Measurements from ENCODE around the gene MMP14. TPM values are rescaled to one million over a fixed set of nuclear protein-coding genes. Genes with fewer than 3 reads are reported as not detected.
A peak's percentile ranks its signal among the peaks of the same experiment; 100 is the strongest.

MMP14 gene
- total and polyA plus RNA-seq, 2 experiments from 2014 or later = 7.0 to 56.4 TPM

DNA sequence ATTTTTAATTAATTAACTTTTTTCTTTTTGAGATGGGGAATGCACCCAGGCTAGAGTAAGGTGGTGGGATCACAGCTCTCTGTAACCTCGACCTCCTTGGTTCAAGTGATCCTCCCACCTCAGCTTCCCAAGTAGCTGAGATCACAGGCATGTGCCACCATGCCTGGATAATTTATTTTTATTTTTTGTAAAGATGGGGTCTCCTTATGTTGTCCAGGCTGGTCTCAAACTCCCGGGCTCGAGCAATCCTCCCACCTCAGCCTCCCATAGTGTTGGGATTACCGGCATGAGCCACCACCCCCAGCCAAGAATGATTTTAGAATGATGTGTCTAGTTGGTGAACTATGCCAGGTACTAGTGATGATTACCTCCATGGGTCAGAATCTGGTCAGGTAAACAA, 28.6 kb downstream of the MMP14 start:
- TF ChIP-seq STAT1 (IDR thresholded peaks at IDR 0.05; ENCODE audit: unreplicated experiment) = no peak
- no peak for TF ChIP-seq NANOG (IDR thresholded peaks at IDR 0.05; ENCODE audit: borderline replicate concordance)
- no peak for TF ChIP-seq CTCF (conservative IDR thresholded peaks at IDR 0.05; ENCODE audit: low read depth in 2 of 2)
- no peak for TF ChIP-seq REST (IDR thresholded peaks at IDR 0.05; ENCODE audit: unreplicated experiment)
- TF ChIP-seq ZNF331 (CRISPR knock-in tag; IDR thresholded peaks at IDR 0.05; ENCODE audit: low read depth) = no peak
- TF ChIP-seq POLR2AphosphoS5 (IDR thresholded peaks at IDR 0.05; ENCODE audit: low read depth) = no peak
- TF ChIP-seq ZNF114 (CRISPR knock-in tag; IDR thresholded peaks at IDR 0.05) = no peak
- no peak for TF ChIP-seq EZH2phosphoT487 (IDR thresholded peaks at IDR 0.05; ENCODE audit: unreplicated experiment)
- no peak for TF ChIP-seq EZH2 (IDR thresholded peaks at IDR 0.05; ENCODE audit: low read depth, unreplicated experiment)
- TF ChIP-seq CREB1 (CRISPR knock-in tag; IDR thresholded peaks at IDR 0.05; ENCODE audit: low read depth) = no peak
- no peak for TF ChIP-seq JUNB (IDR thresholded peaks at IDR 0.05; ENCODE audit: unreplicated experiment)
- TF ChIP-seq, protein P1, sequence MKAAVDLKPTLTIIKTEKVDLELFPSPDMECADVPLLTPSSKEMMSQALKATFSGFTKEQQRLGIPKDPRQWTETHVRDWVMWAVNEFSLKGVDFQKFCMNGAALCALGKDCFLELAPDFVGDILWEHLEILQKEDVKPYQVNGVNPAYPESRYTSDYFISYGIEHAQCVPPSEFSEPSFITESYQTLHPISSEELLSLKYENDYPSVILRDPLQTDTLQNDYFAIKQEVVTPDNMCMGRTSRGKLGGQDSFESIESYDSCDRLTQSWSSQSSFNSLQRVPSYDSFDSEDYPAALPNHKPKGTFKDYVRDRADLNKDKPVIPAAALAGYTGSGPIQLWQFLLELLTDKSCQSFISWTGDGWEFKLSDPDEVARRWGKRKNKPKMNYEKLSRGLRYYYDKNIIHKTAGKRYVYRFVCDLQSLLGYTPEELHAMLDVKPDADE (IDR thresholded peaks at IDR 0.05) = no peak
- TF ChIP-seq, protein P2, sequence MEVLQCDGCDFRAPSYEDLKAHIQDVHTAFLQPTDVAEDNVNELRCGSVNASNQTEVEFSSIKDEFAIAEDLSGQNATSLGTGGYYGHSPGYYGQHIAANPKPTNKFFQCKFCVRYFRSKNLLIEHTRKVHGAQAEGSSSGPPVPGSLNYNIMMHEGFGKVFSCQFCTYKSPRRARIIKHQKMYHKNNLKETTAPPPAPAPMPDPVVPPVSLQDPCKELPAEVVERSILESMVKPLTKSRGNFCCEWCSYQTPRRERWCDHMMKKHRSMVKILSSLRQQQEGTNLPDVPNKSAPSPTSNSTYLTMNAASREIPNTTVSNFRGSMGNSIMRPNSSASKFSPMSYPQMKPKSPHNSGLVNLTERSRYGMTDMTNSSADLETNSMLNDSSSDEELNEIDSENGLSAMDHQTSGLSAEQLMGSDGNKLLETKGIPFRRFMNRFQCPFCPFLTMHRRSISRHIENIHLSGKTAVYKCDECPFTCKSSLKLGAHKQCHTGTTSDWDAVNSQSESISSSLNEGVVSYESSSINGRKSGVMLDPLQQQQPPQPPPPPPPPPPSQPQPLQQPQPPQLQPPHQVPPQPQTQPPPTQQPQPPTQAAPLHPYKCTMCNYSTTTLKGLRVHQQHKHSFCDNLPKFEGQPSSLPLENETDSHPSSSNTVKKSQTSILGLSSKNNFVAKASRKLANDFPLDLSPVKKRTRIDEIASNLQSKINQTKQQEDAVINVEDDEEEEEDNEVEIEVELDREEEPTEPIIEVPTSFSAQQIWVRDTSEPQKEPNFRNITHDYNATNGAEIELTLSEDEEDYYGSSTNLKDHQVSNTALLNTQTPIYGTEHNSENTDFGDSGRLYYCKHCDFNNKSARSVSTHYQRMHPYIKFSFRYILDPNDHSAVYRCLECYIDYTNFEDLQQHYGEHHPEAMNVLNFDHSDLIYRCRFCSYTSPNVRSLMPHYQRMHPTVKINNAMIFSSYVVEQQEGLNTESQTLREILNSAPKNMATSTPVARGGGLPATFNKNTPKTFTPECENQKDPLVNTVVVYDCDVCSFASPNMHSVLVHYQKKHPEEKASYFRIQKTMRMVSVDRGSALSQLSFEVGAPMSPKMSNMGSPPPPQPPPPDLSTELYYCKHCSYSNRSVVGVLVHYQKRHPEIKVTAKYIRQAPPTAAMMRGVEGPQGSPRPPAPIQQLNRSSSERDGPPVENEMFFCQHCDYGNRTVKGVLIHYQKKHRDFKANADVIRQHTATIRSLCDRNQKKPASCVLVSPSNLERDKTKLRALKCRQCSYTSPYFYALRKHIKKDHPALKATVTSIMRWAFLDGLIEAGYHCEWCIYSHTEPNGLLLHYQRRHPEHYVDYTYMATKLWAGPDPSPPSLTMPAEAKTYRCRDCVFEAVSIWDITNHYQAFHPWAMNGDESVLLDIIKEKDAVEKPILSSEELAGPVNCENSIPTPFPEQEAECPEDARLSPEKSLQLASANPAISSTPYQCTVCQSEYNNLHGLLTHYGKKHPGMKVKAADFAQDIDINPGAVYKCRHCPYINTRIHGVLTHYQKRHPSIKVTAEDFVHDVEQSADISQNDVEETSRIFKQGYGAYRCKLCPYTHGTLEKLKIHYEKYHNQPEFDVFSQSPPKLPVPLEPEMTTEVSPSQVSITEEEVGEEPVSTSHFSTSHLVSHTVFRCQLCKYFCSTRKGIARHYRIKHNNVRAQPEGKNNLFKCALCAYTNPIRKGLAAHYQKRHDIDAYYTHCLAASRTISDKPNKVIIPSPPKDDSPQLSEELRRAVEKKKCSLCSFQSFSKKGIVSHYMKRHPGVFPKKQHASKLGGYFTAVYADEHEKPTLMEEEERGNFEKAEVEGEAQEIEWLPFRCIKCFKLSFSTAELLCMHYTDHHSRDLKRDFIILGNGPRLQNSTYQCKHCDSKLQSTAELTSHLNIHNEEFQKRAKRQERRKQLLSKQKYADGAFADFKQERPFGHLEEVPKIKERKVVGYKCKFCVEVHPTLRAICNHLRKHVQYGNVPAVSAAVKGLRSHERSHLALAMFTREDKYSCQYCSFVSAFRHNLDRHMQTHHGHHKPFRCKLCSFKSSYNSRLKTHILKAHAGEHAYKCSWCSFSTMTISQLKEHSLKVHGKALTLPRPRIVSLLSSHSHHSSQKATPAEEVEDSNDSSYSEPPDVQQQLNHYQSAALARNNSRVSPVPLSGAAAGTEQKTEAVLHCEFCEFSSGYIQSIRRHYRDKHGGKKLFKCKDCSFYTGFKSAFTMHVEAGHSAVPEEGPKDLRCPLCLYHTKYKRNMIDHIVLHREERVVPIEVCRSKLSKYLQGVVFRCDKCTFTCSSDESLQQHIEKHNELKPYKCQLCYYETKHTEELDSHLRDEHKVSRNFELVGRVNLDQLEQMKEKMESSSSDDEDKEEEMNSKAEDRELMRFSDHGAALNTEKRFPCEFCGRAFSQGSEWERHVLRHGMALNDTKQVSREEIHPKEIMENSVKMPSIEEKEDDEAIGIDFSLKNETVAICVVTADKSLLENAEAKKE (CRISPR knock-in tag; IDR thresholded peaks at IDR 0.05) = no peak
- no peaks in the 10 kb centered on the region for H4K20me1 ChIP-seq (replicated peaks; ENCODE audit: insufficient read depth)
- Mint-ChIP-seq H3K27ac (no peak overlapping the region), H3K27me3 (ENCODE audit: insufficient read depth, low read depth, poor library complexity) (no peaks in the 10 kb centered on the region), H3K9me3 (no peaks in the 10 kb centered on the region; the same call in 2 of the 3 replicates), H3K36me3 (ENCODE audit: low read depth) (no peaks in the 10 kb centered on the region), H3K4me1 (no peaks in the 10 kb centered on the region; the same call in 2 of the 3 replicates), H3K4me3 (no peak overlapping the region; the same call in 2 of the 3 replicates)
- H3K4me2 ChIP-seq = no peak overlapping the region
- H3K36me3 ChIP-seq (ENCODE audit: insufficient read depth) = no peaks in the 10 kb centered on the region
- no peak overlapping the region for H3K27ac ChIP-seq (ENCODE audit: low read depth)
- no peaks in the 10 kb centered on the region for H3K79me2 ChIP-seq (replicated peaks; ENCODE audit: insufficient read depth)
- H3F3A ChIP-seq (replicated peaks; ENCODE audit: low read depth) = no peaks in the 10 kb centered on the region
- no peaks in the 10 kb centered on the region for H3K9me2 ChIP-seq (ENCODE audit: insufficient read depth)
- H3K4me1 ChIP-seq (ENCODE audit: insufficient read depth) = peaks cover 5% of the 10 kb centered on the region; the same call in 1 of the 2 replicates
- ATAC-seq (no peak), DNase-seq (ENCODE audit: low spot score) (no peak)
- H3K4me3 ChIP-seq = no peak overlapping the region
- no peaks in the 10 kb centered on the region for H3K27me3 ChIP-seq (ENCODE audit: insufficient read depth)
- peak overlapping the region; percentile 54; the same call in 1 of the 2 replicates for H2AFZ ChIP-seq

Data from GM23338 (cell line).